ENCODE results near the gene KLHL11.

DNA sequence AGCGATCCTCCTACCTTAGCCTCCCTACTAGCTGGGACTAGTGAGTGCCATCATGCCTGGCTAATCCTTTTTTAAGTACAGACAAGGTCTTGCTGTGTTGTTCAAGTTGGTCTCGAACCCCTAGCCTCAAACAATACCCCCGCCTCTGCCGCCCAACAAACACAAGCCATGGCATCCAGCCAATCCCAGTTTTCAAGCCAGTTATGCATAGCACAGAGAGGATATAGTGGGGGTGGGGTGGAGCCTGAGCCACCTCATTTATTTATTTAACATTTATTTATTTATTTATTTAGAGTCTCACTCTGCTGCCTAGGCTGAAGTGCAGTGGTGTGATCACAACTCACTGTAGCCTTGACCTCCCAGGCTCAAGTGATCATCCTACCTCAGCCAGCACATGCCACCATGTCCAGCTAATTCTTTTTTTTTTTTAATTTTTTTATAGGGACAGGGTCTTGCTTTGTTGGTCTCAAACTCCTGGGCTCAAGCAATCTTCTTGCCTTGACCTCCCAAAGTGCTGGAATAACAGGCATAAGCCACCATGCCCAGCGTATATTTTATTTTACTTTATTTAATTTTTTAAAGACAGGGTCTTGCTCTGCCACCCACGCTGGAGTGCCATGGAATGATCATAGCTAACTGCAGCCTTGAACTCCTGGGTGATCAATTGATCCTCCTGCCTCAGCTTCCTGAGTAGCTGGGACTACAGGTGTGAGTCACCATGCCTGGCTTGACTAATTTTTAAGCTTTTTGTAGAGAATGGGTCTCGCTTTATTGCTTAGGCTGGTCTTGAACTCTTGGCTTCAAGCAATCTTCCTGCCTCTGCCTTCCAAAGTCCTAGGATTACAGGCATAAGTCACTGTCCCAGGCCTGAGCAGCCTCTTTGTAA lies 26.2 kb upstream of the KLHL11 start:
- TF ChIP-seq, protein P1, sequence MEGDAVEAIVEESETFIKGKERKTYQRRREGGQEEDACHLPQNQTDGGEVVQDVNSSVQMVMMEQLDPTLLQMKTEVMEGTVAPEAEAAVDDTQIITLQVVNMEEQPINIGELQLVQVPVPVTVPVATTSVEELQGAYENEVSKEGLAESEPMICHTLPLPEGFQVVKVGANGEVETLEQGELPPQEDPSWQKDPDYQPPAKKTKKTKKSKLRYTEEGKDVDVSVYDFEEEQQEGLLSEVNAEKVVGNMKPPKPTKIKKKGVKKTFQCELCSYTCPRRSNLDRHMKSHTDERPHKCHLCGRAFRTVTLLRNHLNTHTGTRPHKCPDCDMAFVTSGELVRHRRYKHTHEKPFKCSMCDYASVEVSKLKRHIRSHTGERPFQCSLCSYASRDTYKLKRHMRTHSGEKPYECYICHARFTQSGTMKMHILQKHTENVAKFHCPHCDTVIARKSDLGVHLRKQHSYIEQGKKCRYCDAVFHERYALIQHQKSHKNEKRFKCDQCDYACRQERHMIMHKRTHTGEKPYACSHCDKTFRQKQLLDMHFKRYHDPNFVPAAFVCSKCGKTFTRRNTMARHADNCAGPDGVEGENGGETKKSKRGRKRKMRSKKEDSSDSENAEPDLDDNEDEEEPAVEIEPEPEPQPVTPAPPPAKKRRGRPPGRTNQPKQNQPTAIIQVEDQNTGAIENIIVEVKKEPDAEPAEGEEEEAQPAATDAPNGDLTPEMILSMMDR (IDR thresholded peaks at IDR 0.05; ENCODE audit: low read depth, low read length), result no peak
- no peak for TF ChIP-seq EZH2phosphoT487 (IDR thresholded peaks at IDR 0.05; ENCODE audit: low read depth)

Data from OCI-LY3 (cell line).